ENCODE measurements around the gene MYOZ2.

DNA sequence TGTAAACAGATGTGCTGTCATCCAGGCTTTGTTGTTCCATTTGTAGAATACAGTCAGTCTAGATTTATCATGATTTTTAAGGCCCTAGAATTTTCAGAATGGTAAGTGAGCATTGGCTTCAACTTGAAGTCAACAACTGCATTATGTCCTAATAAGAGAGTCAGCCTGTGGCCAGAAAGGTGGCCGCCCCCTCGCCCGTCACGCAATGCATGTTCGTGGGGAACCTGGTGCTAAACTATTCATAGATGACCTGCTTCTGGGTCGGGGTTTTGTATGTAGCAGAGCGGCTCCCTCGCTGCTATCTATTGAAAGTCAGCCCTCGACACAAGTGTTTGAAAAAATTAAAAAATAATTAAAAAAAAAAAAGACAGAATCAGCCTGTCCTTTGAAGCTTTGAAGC is 101.6 kb downstream of the MYOZ2 start:
- no peak for TF ChIP-seq CTCF (IDR thresholded peaks at IDR 0.05)
- no peak for TF ChIP-seq POLR2AphosphoS5 (IDR thresholded peaks at IDR 0.05; ENCODE audit: insufficient read depth in 1 of 2, low read depth in 1 of 2)
- no peak for TF ChIP-seq POLR2A (IDR thresholded peaks at IDR 0.05)
